Measurements from ENCODE around the gene KIAA0513.

The KIAA0513 gene

GRCh38 chr16:85055493-85056210, 28.1 kb downstream of the KIAA0513 start:
- Histone ChIP-seq H3K4me3 (ENCODE audit: low read depth in 1 of 2, low read length in 1 of 2) (peak overlapping the region; percentile 41 to 53), H3K27me3 (no peaks in the 10 kb centered on the region), H3K4me1 (ENCODE audit: control insufficient read depth in 1 of 2, insufficient read depth in 1 of 2, low read depth in 1 of 2, low read length in 1 of 2) (peaks cover 79 to 88% of the 10 kb centered on the region in 2 experiments), H3K27ac (peak overlapping the region; percentile 92), H3K9me3 (no peaks in the 10 kb centered on the region), H3K36me3 (peaks cover 42% of the 10 kb centered on the region)
- peak; percentile 22 for TF ChIP-seq CTCF (IDR thresholded peaks at IDR 0.05)

- Histone ChIP-seq H3K4me1 (ENCODE audit: control insufficient read depth in 1 of 2, insufficient read depth in 1 of 2, low read depth in 1 of 2, low read length in 1 of 2) (peaks cover 83 to 89% of the 10 kb centered on the region in 2 experiments), H3K27ac (peak overlapping the region; percentile 92), H3K4me3 (ENCODE audit: low read depth in 1 of 2, low read length in 1 of 2) (peak overlapping the region; percentile 41 to 53), H3K9me3 (no peaks in the 10 kb centered on the region), H3K27me3 (no peaks in the 10 kb centered on the region), H3K36me3 (peaks cover 42% of the 10 kb centered on the region)
- peak; percentile 16 for TF ChIP-seq CTCF (IDR thresholded peaks at IDR 0.05)
Measured at GRCh38 chr16:85056211-85056748, 28.7 kb downstream of the KIAA0513 start.

GRCh38 chr16:85057212-85057889, 29.8 kb downstream of the KIAA0513 start:
- Histone ChIP-seq H3K27me3 (no peaks in the 10 kb centered on the region), H3K36me3 (peaks cover 37% of the 10 kb centered on the region), H3K9me3 (no peaks in the 10 kb centered on the region), H3K4me1 (ENCODE audit: control insufficient read depth in 1 of 2, insufficient read depth in 1 of 2, low read depth in 1 of 2, low read length in 1 of 2) (peaks cover 89 to 98% of the 10 kb centered on the region in 2 experiments), H3K4me3 (ENCODE audit: low read depth in 1 of 2, low read length in 1 of 2) (no peak overlapping the region), H3K27ac (peak overlapping the region; percentile 92)
- peak; percentile 20 for TF ChIP-seq CTCF (IDR thresholded peaks at IDR 0.05)

- H3K4me3 ChIP-seq (ENCODE audit: low read depth in 1 of 2, low read length in 1 of 2): no peak overlapping the region
- peaks cover 38% of the 10 kb centered on the region for H3K36me3 ChIP-seq
- TF ChIP-seq CTCF (IDR thresholded peaks at IDR 0.05): no peak
- H3K4me1 ChIP-seq (ENCODE audit: control insufficient read depth in 1 of 2, insufficient read depth in 1 of 2, low read depth in 1 of 2, low read length in 1 of 2): peaks cover 93 to 99% of the 10 kb centered on the region in 2 experiments
- peak overlapping the region; percentile 92 for H3K27ac ChIP-seq
- no peaks in the 10 kb centered on the region for H3K27me3 ChIP-seq
- no peaks in the 10 kb centered on the region for H3K9me3 ChIP-seq
Measured at GRCh38 chr16:85057948-85058347, 30.4 kb downstream of the KIAA0513 start.

- Histone ChIP-seq H3K4me3 (ENCODE audit: low read depth in 1 of 2, low read length in 1 of 2) (no peak overlapping the region), H3K36me3 (peaks cover 39% of the 10 kb centered on the region), H3K27me3 (no peaks in the 10 kb centered on the region), H3K27ac (peak overlapping the region; percentile 91), H3K4me1 (ENCODE audit: control insufficient read depth in 1 of 2, insufficient read depth in 1 of 2, low read depth in 1 of 2, low read length in 1 of 2) (peaks cover 95 to 99% of the 10 kb centered on the region in 2 experiments), H3K9me3 (no peaks in the 10 kb centered on the region)
- TF ChIP-seq CTCF (IDR thresholded peaks at IDR 0.05): no peak
Measured at GRCh38 chr16:85058909-85059308, 31.3 kb downstream of the KIAA0513 start.
